Measurements from ENCODE around the gene PSMD5.

Gene PSMD5
- 17.7 to 60.3 (median 44.7) reads per million in 17 experiments for total RNA-seq

GRCh38 chr9:120842685-120843485 is at the start of gene PSMD5:
Gene PSMD5 (minus strand): TSS chr9:120842922. CDS start chr9:120842909, 13 bp downstream.
- DNase-seq = peak; percentile 98 to 100 (median 99)

GRCh38 chr9:120891884-120892747 is 49.4 kb upstream of the PSMD5 start:
- no peak for DNase-seq

- DNase-seq = no peak
Observed at GRCh38 chr9:120891245-120891883, 48.6 kb upstream of the PSMD5 start.

- no peak for DNase-seq
Observed at GRCh38 chr9:120890320-120891244, 47.9 kb upstream of the PSMD5 start.

- no peak for DNase-seq
Observed at GRCh38 chr9:120889606-120890271, 47.0 kb upstream of the PSMD5 start.

GRCh38 chr9:120888626-120889025 is 45.9 kb upstream of the PSMD5 start:
- no peak for DNase-seq

- peak in 1 of 4 experiments; percentile 36 for DNase-seq
Observed at GRCh38 chr9:120886490-120886967, 43.8 kb upstream of the PSMD5 start.

- DNase-seq = no peak
Observed at GRCh38 chr9:120885958-120886357, 43.2 kb upstream of the PSMD5 start.

GRCh38 chr9:120885457-120885856 is 42.7 kb upstream of the PSMD5 start:
- DNase-seq = no peak

GRCh38 chr9:120883608-120883996 is 40.9 kb upstream of the PSMD5 start:
- no peak for DNase-seq

GRCh38 chr9:120882935-120883607 is 40.3 kb upstream of the PSMD5 start:
- no peak for DNase-seq

- no peak for DNase-seq
Observed at GRCh38 chr9:120879446-120879845, 36.7 kb upstream of the PSMD5 start.

GRCh38 chr9:120878188-120879130 is 35.7 kb upstream of the PSMD5 start:
- DNase-seq = no peak

- peak; percentile 65 to 87 (median 74) for DNase-seq
Observed at GRCh38 chr9:120877276-120878034, 34.7 kb upstream of the PSMD5 start.

- DNase-seq = peak in 2 of 4 experiments; percentile 50 to 51
Observed at GRCh38 chr9:120876842-120877240, 34.1 kb upstream of the PSMD5 start, which contains the start of gene PHF19. Gene PHF19 (minus strand): TSS chr9:120877188. CDS start chr9:120874741, 2,447 bp downstream.

GRCh38 chr9:120875954-120876841 is 33.5 kb upstream of the PSMD5 start:
- DNase-seq = peak; percentile 86 to 92 (median 90)

- DNase-seq = no peak
Observed at GRCh38 chr9:120875643-120875953, 32.9 kb upstream of the PSMD5 start.

GRCh38 chr9:120875195-120875565 is 32.5 kb upstream of the PSMD5 start:
- no peak for DNase-seq

Data from suppressor macrophage (primary cell).